BJ (cell line): Measurements from ENCODE around the gene STK39. TPM values are rescaled to one million over a fixed set of nuclear protein-coding genes. Genes with fewer than 3 reads are reported as not detected.

Source experiments
- CTCF ChIA-PET: fragments of 350-600 bp; formaldehyde crosslinking; extraction: SDS; loops from one replicate; lab custom pipeline; 2021; ENCODE audit warnings: antibody characterized with exemption, inconsistent platforms; lab: Yijun Ruan, JAX
- POLR2A ChIA-PET: fragments of 300-600 bp; sonication (Branson Sonifier 250); formaldehyde crosslinking; extraction: SDS; loops from one replicate; lab custom pipeline; 2021; ENCODE audit warnings: antibody characterized with exemption; lab: Charles Lee
- DNase-seq: peaks from one replicate; pipeline ENCODE4 v3.0.0-alpha.2; 2011; ENCODE audit warnings: low read depth
- H3K27me3 ChIP-seq: 2 replicates; pipeline ENCODE4 v1.6.0; 2011; ENCODE audit warnings: low read length; ENCODE audit not compliant: control insufficient read depth, insufficient read depth
- H3K36me3 ChIP-seq: 2 replicates; pipeline ENCODE4 v1.5.1; 2011; ENCODE audit warnings: low read length; ENCODE audit not compliant: control insufficient read depth, insufficient read depth
- H3K4me3 ChIP-seq: 2 replicates; pipeline ENCODE4 v1.5.1; 2011; ENCODE audit warnings: low read depth, mild to moderate bottlenecking, control low read depth, low read length
- CTCF ChIP-seq: IDR thresholded peaks from 2 replicates; pipeline ENCODE4 v1.5.1; 2011; ENCODE audit warnings: low read depth, mild to moderate bottlenecking, control low read depth, inconsistent platforms, low read length, moderate library complexity; ENCODE audit not compliant: insufficient read depth
- polyA plus RNA-seq: library from polyadenylated mRNA; depleted of rRNA; stranded (reverse); fragments of >200 nt; gene quantifications from 2 replicates; pipeline ENCODE4 v1.2.3, GENCODE V29; 2011

Gene STK39
- polyA plus RNA-seq, 1 experiment = 7.6 TPM

- Histone ChIP-seq H3K27me3 (no peaks in the 10 kb centered on the region), H3K4me3 (no peak overlapping the region), H3K36me3 (no peaks in the 10 kb centered on the region)
- no peak for TF ChIP-seq CTCF
- DNase-seq = no peak
- ChIA-PET POLR2A (no interaction called here), CTCF (interaction anchor here (1.1 kb wide), 1 partner anchor 63 kb away, joined by 3 read pairs; no protein-coding TSS in a partner anchor)
These were observed 63.9 kb downstream of the STK39 start for GRCh38 chr2:168183308-168183997.

- H3K4me3 ChIP-seq = no peak overlapping the region
- TF ChIP-seq CTCF = no peak
- no peaks in the 10 kb centered on the region for H3K36me3 ChIP-seq
- CTCF ChIA-PET = interaction anchor here (0.9 to 1.3 kb wide), 2 partner anchors 14 to 19 kb away, joined by 3 read pairs; no protein-coding TSS in a partner anchor
- no peak for DNase-seq
- H3K27me3 ChIP-seq = no peaks in the 10 kb centered on the region
- POLR2A ChIA-PET = no interaction called here
These were observed 64.7 kb downstream of the STK39 start for GRCh38 chr2:168182550-168183249.

GRCh38 chr2:168181825-168182224 lies 65.6 kb downstream of the STK39 start:
- no peak for DNase-seq
- Histone ChIP-seq H3K27me3 (no peaks in the 10 kb centered on the region), H3K4me3 (no peak overlapping the region), H3K36me3 (no peaks in the 10 kb centered on the region)
- ChIA-PET CTCF (interaction anchor here (0.9 to 1.3 kb wide), 2 partner anchors 14 to 20 kb away, joined by 3 read pairs; no protein-coding TSS in a partner anchor), POLR2A (interaction anchor here (0.6 kb wide), 1 partner anchor 8 kb away, joined by 3 read pairs; no protein-coding TSS in a partner anchor)
- TF ChIP-seq CTCF = no peak

- H3K36me3 ChIP-seq = no peaks in the 10 kb centered on the region
- ChIA-PET POLR2A (no interaction called here), CTCF (interaction anchor here (1.2 kb wide), 1 partner anchor 11 kb away, joined by 3 read pairs; no protein-coding TSS in a partner anchor)
- H3K4me3 ChIP-seq = no peak overlapping the region
- no peaks in the 10 kb centered on the region for H3K27me3 ChIP-seq
- no peak for DNase-seq
- TF ChIP-seq CTCF = no peak
These were observed 66.5 kb downstream of the STK39 start for GRCh38 chr2:168180914-168181313.

- no peak for DNase-seq
- Histone ChIP-seq H3K27me3 (no peaks in the 10 kb centered on the region), H3K4me3 (no peak overlapping the region), H3K36me3 (no peaks in the 10 kb centered on the region)
- CTCF ChIA-PET = interaction anchor here (1.2 kb wide), 1 partner anchor 10 kb away, joined by 3 read pairs; no protein-coding TSS in a partner anchor
- no peak for TF ChIP-seq CTCF
- POLR2A ChIA-PET = no interaction called here
These were observed 66.9 kb downstream of the STK39 start for GRCh38 chr2:168180483-168180882.
